Ovary (tissue), 9 donors: ENCODE results near the gene ASCC3. TPM values are rescaled to one million over a fixed set of nuclear protein-coding genes. Genes with fewer than 3 reads are reported as not detected.

Experiments used
- DNase-seq, 5 donors: peaks; one replicate each; pipeline ENCODE4 v3.0.0-alpha.2; 2019 to 2020
- H3K27ac ChIP-seq, 2 donors: fragments of 200-600 bp; one replicate each; pipeline versions ENCODE4 v1.5.1 to v1.8.0; 2019 to 2022
- H3K27me3 ChIP-seq: fragments of 200-600 bp; one replicate; pipeline ENCODE4 v1.8.0; 2022
- H3K36me3 ChIP-seq: fragments of 200-600 bp; sonication (generic); one replicate; pipeline ENCODE4 v1.5.1; 2019
- H3K4me1 ChIP-seq: one replicate; pipeline ENCODE4 v1.8.1; 2013; ENCODE audit warnings: mild to moderate bottlenecking, moderate library complexity; ENCODE audit not compliant: insufficient read depth
- H3K4me3 ChIP-seq: fragments of 200-600 bp; sonication (generic); one replicate; pipeline ENCODE4 v1.5.1; 2017
- H3K9me3 ChIP-seq, 2 donors: fragments of 200-600 bp in 1 of 2; sonication (generic) in 1 of 2; one replicate each; pipeline versions ENCODE4 v1.5.1 to v1.8.1; 2013 to 2019; ENCODE audit warnings: mild to moderate bottlenecking in 1 of 2, moderate library complexity in 1 of 2
- EP300 ChIP-seq: sonication (generic); formaldehyde crosslinking; IDR thresholded peaks from one replicate; pipeline ENCODE4 v1.6.1; 2017; ENCODE audit warnings: antibody characterized with exemption
- POLR2A ChIP-seq: fragments of 450-650 bp; IDR thresholded peaks from one replicate; pipeline ENCODE4 v1.6.1; 2017; ENCODE audit warnings: antibody characterized with exemption, mild to moderate bottlenecking, moderate library complexity
- WGBS, 3 donors: extraction: QIAGEN DNeasy Blood & Tissue Kit in 1 of 3; methylation state at CpG; one replicate each; pipeline versions ENCODE4 v1.1.5 to v1.1.7; 2013 to 2017; 5-methylcytosine and 5-hydroxymethylcytosine counted together
- intact Hi-C, 4 donors: fragments of 100-400 bp; cut with DNase I; formaldehyde crosslinking; loops; one replicate each; pipeline versions ENCODE4 v1.11.0 to v1.15.1; 2022 to 2023
- polyA plus RNA-seq, 2 donors: library from polyadenylated mRNA; stranded (reverse); fragments of 200-250 nt in 1 of 2; fragments of 350-450 nt in 1 of 2; fragmentation: Illumina TruSeq in 1 of 2; extraction: RNeasy Lipid Tissue Mini Kit (QIAGEN cat#74804) in 1 of 2; gene quantifications; one replicate each; pipeline ENCODE4 v1.2.3, GENCODE V29; 2013 to 2014
- total RNA-seq, 7 donors: library from RNA; depleted of rRNA in 2 of 7; stranded (reverse); fragments of >200 nt in 2 of 7; fragmentation: NEBNext Ultra II Directional in 3 of 7; extraction: Animal tissue kit (Norgen Biotek cat#: 25700) in 3 of 7; gene quantifications; one replicate each; pipeline versions ENCODE4 v1.1.0 to v1.2.4, GENCODE V29; 2016 to 2023
- TF ChIP-seq, protein P1 (sequence below), 3 donors: fragments of 450-650 bp in 2 of 3; fragments of 200-600 bp in 1 of 3; IDR thresholded peaks; one replicate each; pipeline versions ENCODE4 v1.5.1 to v1.8.0; 2016 to 2022; ENCODE audit warnings: antibody characterized with exemption in 3 of 3, mild to moderate bottlenecking in 1 of 3
- donor health status: DM: no; HTN: no; CAD: no; lungs with moderate emphysema.
- donor health status: DM: no; HTN: no; CAD: no.
- donor health status: Bipolar disorder and iron deficiency.
- donor health status: DM: yes; HTN: yes; CAD: no.
- donor health status: DM: no; HTN: no; CAD: no.
- donor health status: DM: yes; HTN: yes; CAD: no.

Gene ASCC3
- total and polyA plus RNA-seq, 9 donors = 8.2 to 34.2 (median 22.0) TPM

DNA sequence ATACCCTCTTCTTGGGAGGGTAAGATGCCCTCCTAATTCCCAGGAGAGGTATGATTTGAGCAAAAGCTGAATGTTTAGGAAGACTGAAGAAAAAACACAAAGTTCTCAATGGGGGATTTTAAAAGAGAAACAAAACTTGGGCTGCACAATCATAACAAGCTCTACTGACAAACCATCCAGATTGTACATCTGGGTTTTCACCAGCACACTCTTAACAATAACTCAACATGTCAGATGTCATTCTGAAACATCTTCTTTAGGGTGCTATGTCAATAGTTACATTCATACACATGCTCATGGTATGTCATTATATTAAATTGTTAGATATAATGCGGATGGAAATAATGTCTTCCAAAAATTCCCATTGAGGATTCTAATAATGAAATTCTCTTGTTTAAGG, 95.1 kb downstream of the ASCC3 start:
- H3K36me3 ChIP-seq = no peaks in the 10 kb centered on the region
- no peaks in the 10 kb centered on the region for H3K27me3 ChIP-seq
- H3K4me3 ChIP-seq = no peak overlapping the region
- no peaks in the 10 kb centered on the region for H3K9me3 ChIP-seq
- intact Hi-C loops = no loop called here
- no peak for TF ChIP-seq POLR2A
- TF ChIP-seq, protein P1, sequence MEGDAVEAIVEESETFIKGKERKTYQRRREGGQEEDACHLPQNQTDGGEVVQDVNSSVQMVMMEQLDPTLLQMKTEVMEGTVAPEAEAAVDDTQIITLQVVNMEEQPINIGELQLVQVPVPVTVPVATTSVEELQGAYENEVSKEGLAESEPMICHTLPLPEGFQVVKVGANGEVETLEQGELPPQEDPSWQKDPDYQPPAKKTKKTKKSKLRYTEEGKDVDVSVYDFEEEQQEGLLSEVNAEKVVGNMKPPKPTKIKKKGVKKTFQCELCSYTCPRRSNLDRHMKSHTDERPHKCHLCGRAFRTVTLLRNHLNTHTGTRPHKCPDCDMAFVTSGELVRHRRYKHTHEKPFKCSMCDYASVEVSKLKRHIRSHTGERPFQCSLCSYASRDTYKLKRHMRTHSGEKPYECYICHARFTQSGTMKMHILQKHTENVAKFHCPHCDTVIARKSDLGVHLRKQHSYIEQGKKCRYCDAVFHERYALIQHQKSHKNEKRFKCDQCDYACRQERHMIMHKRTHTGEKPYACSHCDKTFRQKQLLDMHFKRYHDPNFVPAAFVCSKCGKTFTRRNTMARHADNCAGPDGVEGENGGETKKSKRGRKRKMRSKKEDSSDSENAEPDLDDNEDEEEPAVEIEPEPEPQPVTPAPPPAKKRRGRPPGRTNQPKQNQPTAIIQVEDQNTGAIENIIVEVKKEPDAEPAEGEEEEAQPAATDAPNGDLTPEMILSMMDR (IDR thresholded peaks at IDR 0.05) = no peak
- no peak overlapping the region for H3K27ac ChIP-seq
- no peak for DNase-seq
- no peaks in the 10 kb centered on the region for H3K4me1 ChIP-seq
- WGBS, 3 donors = 99 to 100% (median 100%) methylated on average over 1 of the region's 1 CpG

DNA sequence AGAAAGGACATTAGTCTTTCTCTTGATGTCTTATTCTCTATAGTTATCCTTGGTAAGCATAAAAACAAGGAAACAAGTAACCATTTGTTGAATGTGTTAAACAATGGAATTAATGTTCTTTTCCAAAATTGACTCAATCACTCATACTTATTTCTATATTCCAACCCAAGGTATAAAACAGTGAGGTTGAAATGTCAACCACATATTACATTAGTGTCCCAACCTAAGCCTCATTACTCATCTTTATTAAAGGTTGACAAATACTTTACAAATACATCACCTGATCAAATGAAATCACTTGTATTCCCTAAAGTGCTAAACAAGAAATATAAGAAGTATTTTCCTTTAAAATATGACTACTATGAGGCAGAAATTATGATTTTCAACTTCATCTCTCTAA, 100.5 kb downstream of the ASCC3 start:
- Histone ChIP-seq H3K27ac (no peak overlapping the region), H3K4me3 (no peak overlapping the region), H3K9me3 (no peaks in the 10 kb centered on the region), H3K4me1 (no peaks in the 10 kb centered on the region), H3K27me3 (no peaks in the 10 kb centered on the region), H3K36me3 (no peaks in the 10 kb centered on the region)
- TF ChIP-seq, protein P1 (IDR thresholded peaks at IDR 0.05) = no peak
- TF ChIP-seq POLR2A (no peak), EP300 (no peak)
- no peak for DNase-seq
- intact Hi-C loops = no loop called here

- no peak overlapping the region for H3K27ac ChIP-seq
- 34 to 76% (median 41%) methylated on average over 2 of the region's 2 CpGs for WGBS, 3 donors
- H3K27me3 ChIP-seq = no peaks in the 10 kb centered on the region
- TF ChIP-seq POLR2A (no peak), EP300 (no peak)
- TF ChIP-seq, protein P1 (IDR thresholded peaks at IDR 0.05) = no peak
- H3K4me3 ChIP-seq = no peak overlapping the region
- H3K9me3 ChIP-seq = no peaks in the 10 kb centered on the region
- DNase-seq = no peak
- no peaks in the 10 kb centered on the region for H3K4me1 ChIP-seq
- H3K36me3 ChIP-seq = no peaks in the 10 kb centered on the region
- intact Hi-C loops = no loop called here
These were observed 105.5 kb downstream of the ASCC3 start for GRCh38 chr6:100775667-100776066.

- H3K27me3 ChIP-seq = no peaks in the 10 kb centered on the region
- no peaks in the 10 kb centered on the region for H3K36me3 ChIP-seq
- WGBS, 3 donors = 0% methylated on average over 1 of the region's 1 CpG
- H3K27ac ChIP-seq = no peak overlapping the region
- no peak overlapping the region for H3K4me3 ChIP-seq
- TF ChIP-seq POLR2A = no peak
- TF ChIP-seq, protein P1 (IDR thresholded peaks at IDR 0.05) = no peak
- no peak for TF ChIP-seq EP300
- intact Hi-C loops = loop anchor here in 1 of 4 donors (5.0 kb wide), 1 partner anchor 308 kb away; no protein-coding TSS in a partner anchor
- no peak for DNase-seq
- H3K4me1 ChIP-seq = no peaks in the 10 kb centered on the region
- no peaks in the 10 kb centered on the region for H3K9me3 ChIP-seq
These were observed 106.4 kb downstream of the ASCC3 start for GRCh38 chr6:100774681-100775080.

DNA sequence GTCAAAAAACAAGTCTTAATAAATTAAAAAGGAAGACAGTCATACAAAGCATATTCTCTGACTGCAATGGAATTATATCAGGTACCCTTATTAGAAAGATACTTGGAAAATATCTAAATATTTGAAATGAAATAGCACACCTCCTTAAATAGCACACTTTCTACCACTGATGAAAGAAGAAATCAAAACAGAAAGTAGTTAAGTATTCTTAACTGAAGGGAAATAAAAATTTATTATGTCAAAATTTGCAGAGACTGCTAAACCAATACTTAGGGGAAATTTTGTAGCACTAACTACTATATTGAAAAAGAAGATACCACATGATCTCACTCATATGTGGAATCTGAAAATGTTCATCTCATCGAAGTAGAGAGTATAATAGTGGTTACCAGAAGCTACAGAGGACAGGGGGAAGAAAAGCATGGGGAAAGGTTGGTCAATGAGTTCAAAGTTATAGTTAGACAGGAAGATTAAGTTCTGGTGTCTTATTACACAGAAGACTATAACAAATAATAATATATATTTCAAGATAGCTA, 112.2 kb downstream of the ASCC3 start:
- H3K36me3 ChIP-seq = no peaks in the 10 kb centered on the region
- H3K4me1 ChIP-seq = no peaks in the 10 kb centered on the region
- peaks cover 0 to 4% of the 10 kb centered on the region in 2 donors for H3K9me3 ChIP-seq
- no peak for DNase-seq
- TF ChIP-seq, protein P1 (IDR thresholded peaks at IDR 0.05) = no peak
- TF ChIP-seq EP300 = no peak
- TF ChIP-seq POLR2A = no peak
- no peak overlapping the region for H3K27ac ChIP-seq
- intact Hi-C loops = no loop called here
- WGBS, 3 donors = 81 to 92% (median 92%) methylated on average over 1 of the region's 1 CpG
- no peak overlapping the region for H3K4me3 ChIP-seq
- H3K27me3 ChIP-seq = no peaks in the 10 kb centered on the region
